T-helper 2 cell treated with Interferon-gamma antibody and Interleukin-4, amounts not matched to agents 5 μg/mL and 100 μg/mL, for 36 hours (primary cell): Measurements from ENCODE around the gene MND1.

ENCODE experiments used
- DNase-seq: peaks from one replicate; pipeline ENCODE4 v3.0.0; 2021; ENCODE audit warnings: low spot score
- H3K27ac Mint-ChIP-seq: one replicate; pipeline ENCODE4 v1.8.0; 2021; ENCODE audit warnings: mild to moderate bottlenecking, mixed read lengths
- H3K27me3 Mint-ChIP-seq: one replicate; pipeline ENCODE4 v1.8.0; 2021; ENCODE audit warnings: low read depth, mixed read lengths
- H3K36me3 Mint-ChIP-seq: one replicate; pipeline ENCODE4 v1.8.0; 2021; ENCODE audit warnings: low read depth, mixed read lengths
- H3K4me1 Mint-ChIP-seq: one replicate; pipeline ENCODE4 v1.8.0; 2021; ENCODE audit warnings: low read depth, mixed read lengths
- H3K4me3 Mint-ChIP-seq: one replicate; pipeline ENCODE4 v1.8.0; 2022; ENCODE audit warnings: mild to moderate bottlenecking, moderate library complexity, mixed read lengths
- H3K9me3 Mint-ChIP-seq: one replicate; pipeline ENCODE4 v1.8.0; 2021; ENCODE audit warnings: mixed read lengths

The MND1 gene, protein sequence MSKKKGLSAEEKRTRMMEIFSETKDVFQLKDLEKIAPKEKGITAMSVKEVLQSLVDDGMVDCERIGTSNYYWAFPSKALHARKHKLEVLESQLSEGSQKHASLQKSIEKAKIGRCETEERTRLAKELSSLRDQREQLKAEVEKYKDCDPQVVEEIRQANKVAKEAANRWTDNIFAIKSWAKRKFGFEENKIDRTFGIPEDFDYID

DNA sequence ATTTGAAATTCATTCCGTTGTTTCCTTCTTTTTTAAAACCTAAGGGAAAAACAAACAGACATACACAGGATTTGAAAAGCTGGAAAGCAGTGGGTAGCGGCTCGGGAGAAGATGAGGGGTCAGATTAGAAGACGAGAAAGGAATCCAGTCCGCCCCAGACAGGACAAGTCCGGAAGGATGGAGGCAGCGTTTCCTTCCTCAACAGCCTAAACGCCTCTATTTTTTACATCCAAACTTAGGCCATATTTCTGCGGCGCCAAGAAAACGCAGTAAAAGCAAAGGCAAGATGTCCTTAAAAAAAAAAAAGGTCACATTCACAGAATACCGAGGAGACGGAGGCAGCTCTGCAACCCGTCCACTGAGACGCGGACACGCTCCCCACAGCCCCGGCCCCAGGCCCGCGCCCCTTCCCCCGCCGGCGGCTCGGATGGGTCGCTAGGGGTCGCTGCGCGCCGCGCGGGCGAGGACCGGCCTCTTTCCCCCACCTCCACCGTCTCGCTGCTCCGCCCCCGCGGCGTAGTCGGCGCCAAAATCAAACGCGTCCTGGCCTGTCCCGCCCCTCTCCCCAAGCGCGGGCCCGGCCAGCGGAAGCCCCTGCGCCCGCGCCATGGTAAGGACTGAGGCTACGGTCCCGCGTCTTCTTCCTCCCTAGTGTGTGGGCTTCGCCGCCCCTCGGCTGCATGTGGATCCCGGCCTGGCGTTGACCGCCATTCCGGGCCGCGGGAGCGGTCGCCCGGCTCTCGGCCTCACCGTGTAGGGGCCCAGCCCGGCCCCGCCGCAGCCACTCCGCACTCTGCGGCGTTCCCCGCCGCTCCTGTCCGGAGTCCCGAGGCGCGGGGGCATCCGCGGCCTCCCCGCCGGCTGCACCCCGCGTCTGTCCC lies at the start of gene MND1:
Gene MND1 (plus strand): TSS at position 558 of the 881 bp plus-strand sequence. CDS start 50 bp downstream, at position 608.
- Mint-ChIP-seq H3K4me1 (peaks cover 39% of the 10 kb centered on the region), H3K9me3 (no peaks in the 10 kb centered on the region), H3K27ac (peak within 1 kb of the TSS; percentile 90), H3K4me3 (peak within 1 kb of the TSS; percentile 91), H3K27me3 (peaks cover 13% of the 10 kb centered on the region), H3K36me3 (peaks cover 12% of the 10 kb centered on the region)
- peak; percentile 91 for DNase-seq

DNA sequence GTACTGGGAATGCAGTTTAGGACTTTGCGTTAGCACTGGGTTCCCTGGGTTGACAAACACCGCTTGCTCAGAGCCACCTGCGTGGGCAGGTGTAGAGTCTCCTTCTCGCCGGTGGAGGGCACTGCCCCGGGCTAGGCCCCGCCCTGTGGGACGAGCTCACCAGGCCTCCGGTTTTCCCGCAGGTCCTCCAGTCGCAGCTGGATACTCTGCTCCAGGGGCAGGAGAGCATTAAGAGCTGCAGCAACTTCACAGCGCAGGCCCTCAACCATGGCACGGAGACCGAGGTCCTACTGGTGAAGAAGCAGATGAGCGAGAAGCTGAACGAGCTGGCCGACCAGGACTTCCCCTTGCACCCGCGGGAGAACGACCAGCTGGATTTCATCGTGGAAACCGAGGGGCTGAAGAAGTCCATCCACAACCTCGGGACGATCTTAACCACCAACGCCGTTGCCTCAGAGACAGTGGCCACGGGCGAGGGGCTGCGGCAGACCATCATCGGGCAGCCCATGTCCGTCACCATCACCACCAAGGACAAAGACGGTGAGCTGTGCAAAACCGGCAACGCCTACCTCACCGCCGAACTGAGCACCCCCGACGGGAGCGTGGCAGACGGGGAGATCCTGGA lies 49.2 kb upstream of the MND1 start:
- H3K27me3 Mint-ChIP-seq: no peaks in the 10 kb centered on the region
- no peak overlapping the region for H3K4me3 Mint-ChIP-seq
- peaks cover 9% of the 10 kb centered on the region for H3K9me3 Mint-ChIP-seq
- H3K27ac Mint-ChIP-seq: no peak overlapping the region
- DNase-seq: no peak
- H3K36me3 Mint-ChIP-seq: no peaks in the 10 kb centered on the region
- H3K4me1 Mint-ChIP-seq: peaks cover 3% of the 10 kb centered on the region

DNA sequence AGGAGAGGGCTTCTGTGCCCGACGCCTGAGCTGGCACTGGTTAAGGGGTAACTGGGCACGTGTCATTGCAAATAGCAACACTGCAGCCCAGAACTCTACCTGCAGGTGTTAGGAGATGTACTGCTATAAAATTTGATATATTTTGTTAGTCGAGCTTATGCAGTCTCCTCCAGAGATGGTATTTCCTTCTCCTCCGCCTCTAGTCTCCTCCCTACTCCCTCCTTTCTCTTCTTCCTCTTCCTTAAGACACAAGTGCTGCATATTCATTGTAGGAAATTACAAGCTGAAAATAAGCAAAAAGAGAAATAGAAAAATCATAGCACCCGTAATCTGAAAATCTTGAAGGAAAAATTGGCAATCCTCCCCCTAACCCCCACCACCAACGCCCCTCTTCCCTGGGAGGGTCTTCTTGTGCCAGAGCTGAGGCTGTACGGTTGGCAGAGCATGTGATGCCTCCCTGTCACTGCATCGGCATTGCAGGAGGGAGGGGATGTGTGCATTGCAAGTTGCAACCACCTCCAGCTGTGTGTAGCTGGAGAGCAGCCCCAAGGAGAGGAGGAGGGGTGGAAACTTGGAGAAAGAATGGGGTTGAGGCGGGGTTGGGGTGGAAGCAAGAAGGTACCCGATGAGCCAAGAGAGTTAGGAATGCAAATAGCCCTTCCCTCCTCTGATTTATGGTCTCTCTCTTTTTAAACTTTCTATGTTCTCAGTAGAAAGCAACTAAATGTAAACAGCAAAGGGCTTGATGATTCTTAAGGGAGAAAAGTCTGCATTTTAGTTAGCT lies 48.3 kb upstream of the MND1 start:
- Mint-ChIP-seq H3K27ac (no peak overlapping the region), H3K27me3 (no peaks in the 10 kb centered on the region), H3K36me3 (no peaks in the 10 kb centered on the region), H3K4me3 (no peak overlapping the region), H3K9me3 (peaks cover 11% of the 10 kb centered on the region), H3K4me1 (peaks cover 3% of the 10 kb centered on the region)
- no peak for DNase-seq

DNA sequence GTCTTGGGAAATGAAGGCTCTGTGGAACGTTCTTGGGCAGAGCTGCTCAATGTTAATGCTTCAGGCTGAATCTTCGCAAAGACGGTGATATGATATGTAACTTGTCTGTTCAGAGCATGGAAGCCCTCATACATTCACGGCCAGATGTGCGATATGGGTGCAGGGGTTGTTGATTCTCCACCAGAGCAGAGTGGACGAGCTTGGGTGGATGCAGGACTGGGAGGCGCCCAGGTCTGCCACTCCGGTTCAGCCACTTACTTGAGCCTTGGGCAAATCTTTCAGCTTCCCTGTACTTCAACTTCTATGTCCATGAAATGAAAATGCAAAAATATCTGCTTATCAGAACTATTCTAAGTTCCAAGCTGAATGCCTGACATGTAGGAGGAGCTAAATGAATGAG lies 47.4 kb upstream of the MND1 start:
- DNase-seq: no peak
- Mint-ChIP-seq H3K4me3 (no peak overlapping the region), H3K9me3 (peaks cover 14% of the 10 kb centered on the region), H3K27ac (no peak overlapping the region), H3K4me1 (peaks cover 3% of the 10 kb centered on the region), H3K27me3 (peaks cover 4% of the 10 kb centered on the region), H3K36me3 (no peaks in the 10 kb centered on the region)

DNA sequence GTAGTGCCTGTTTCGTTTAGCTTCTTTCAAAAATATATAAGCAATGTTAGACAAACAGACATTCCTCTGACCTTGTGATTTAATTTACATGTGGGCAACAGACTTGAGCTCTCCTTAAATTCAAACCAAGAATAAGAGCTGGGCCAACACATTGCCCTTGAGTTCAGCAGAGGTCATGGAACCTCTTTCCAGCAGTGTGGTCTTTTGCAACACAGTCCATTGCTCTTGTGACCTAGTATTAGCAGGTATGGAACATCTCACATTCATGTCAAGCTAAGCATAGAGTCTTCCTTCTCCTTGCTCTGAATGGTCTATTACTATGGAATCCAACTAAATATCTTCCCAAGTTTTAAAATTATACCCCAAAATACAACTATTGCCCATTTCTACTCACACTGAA lies 33.7 kb upstream of the MND1 start:
- Mint-ChIP-seq H3K4me3 (no peak overlapping the region), H3K27me3 (peaks cover 3% of the 10 kb centered on the region), H3K36me3 (no peaks in the 10 kb centered on the region), H3K27ac (no peak overlapping the region), H3K9me3 (no peaks in the 10 kb centered on the region), H3K4me1 (no peaks in the 10 kb centered on the region)
- DNase-seq: no peak

DNA sequence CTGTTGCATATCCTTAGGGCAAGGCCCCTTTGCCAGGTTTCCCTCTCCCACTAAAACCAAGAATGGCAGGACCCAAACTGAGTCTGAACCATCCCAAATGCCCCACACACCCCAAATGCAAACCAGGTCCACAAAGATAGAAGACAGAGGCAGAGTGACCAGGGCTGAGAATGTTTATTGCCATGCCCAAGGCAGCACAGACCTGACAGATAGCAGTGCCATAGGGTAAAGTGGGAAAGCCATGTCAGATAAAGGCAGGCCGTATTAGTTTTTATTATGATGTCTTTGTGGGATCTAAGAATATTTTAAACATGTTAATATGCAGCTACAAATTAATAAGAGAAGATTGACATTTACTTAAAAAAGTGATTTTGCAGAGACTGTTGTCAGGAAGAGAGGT lies 29.6 kb upstream of the MND1 start:
- H3K27me3 Mint-ChIP-seq: peaks cover 3% of the 10 kb centered on the region
- no peaks in the 10 kb centered on the region for H3K4me1 Mint-ChIP-seq
- H3K36me3 Mint-ChIP-seq: no peaks in the 10 kb centered on the region
- no peak overlapping the region for H3K4me3 Mint-ChIP-seq
- DNase-seq: no peak
- no peak overlapping the region for H3K27ac Mint-ChIP-seq
- no peaks in the 10 kb centered on the region for H3K9me3 Mint-ChIP-seq

DNA sequence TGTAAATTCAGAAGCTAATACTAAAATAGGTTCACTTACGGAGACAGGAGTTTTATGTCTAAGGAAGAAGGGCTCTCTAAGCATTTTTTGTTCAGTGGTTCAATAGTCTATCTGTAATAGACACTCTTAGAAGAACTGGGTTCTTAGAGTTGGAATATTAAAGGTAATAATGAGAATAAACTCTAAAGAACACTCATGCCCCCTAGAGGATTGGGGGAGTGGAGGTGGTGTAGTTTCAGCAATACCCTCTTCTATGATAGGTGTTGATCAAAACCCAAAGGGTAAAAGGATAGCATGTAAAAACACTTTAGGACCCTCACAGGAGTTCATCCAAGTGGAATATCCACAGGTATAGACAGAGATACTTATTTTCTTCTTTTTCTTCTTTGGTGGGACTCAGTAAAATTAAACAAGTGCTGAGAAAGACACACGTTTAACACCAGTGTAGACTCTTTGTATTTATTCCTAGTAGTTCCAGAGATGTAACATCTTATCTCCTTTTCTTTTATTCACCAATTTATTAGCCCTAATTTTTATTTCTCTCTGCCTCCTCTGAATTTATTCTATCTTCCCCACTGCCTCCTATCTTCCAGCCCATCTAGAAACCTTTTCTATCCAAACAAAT lies 25.7 kb upstream of the MND1 start:
- Mint-ChIP-seq H3K27me3 (peaks cover 7% of the 10 kb centered on the region), H3K27ac (no peak overlapping the region), H3K4me3 (no peak overlapping the region), H3K4me1 (no peaks in the 10 kb centered on the region), H3K36me3 (no peaks in the 10 kb centered on the region), H3K9me3 (no peaks in the 10 kb centered on the region)
- no peak for DNase-seq

DNA sequence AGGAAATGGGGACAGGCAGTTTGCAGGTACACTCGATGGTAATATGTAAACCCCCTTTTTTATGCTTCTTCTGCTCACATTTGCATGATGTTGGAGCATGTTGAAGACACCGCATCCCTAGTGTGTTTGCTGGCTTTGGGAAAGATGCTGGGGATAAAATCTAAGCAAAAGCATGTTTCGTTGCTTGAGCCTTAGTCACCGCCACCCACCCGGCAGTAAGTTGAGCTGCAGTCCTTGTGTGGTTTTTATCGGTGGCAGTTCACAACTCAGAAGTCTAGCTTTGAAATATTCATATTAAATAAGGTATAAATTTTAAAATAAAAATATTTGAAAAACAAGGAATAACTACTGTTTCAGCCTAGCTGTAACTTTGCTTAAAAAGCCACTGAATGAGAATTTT lies 21.7 kb upstream of the MND1 start:
- DNase-seq: no peak
- no peak overlapping the region for H3K27ac Mint-ChIP-seq
- H3K4me3 Mint-ChIP-seq: no peak overlapping the region
- H3K27me3 Mint-ChIP-seq: peaks cover 16% of the 10 kb centered on the region
- no peaks in the 10 kb centered on the region for H3K9me3 Mint-ChIP-seq
- H3K36me3 Mint-ChIP-seq: no peaks in the 10 kb centered on the region
- H3K4me1 Mint-ChIP-seq: no peaks in the 10 kb centered on the region

DNA sequence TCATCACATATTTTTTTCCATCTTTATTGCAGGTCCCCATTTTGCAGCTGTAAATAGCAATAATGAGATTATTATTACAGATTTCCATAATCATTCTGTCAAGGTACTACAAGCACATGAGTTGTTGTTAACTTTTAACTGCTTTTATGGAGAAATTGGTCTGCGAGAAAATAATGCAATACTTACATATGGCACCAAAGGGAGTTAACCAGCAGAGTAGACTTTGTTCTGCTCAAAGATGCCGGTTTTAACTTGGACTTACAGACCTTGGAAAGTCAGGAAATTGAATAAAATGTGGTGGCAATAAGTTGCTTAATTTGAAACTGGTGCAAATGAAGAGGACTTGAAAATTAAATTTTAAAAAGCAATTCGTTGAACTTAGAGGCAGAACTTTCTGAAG lies 20.4 kb upstream of the MND1 start:
- Mint-ChIP-seq H3K27me3 (peaks cover 18% of the 10 kb centered on the region), H3K36me3 (no peaks in the 10 kb centered on the region), H3K4me1 (no peaks in the 10 kb centered on the region), H3K27ac (no peak overlapping the region), H3K4me3 (no peak overlapping the region), H3K9me3 (no peaks in the 10 kb centered on the region)
- no peak for DNase-seq

DNA sequence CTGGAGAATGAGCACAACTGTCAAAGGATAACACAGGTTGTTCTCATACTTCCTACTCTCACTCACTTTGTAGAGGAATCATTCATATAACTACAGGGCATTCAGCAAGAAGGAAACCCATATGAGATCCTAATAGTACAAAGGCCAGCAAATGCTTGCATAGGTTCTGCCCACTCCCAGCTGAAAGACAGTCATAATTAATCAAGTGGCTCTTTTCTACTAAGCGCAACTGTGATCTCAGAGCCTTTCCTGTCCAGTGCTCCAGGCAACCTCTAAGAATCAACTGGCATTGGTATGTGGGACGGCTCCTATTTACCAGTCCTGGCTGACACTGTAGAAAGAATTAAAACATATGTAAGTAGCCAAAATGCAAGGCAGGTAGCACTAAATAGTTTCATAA lies 18.9 kb upstream of the MND1 start:
- Mint-ChIP-seq H3K36me3 (no peaks in the 10 kb centered on the region), H3K27ac (no peak overlapping the region), H3K4me1 (no peaks in the 10 kb centered on the region), H3K4me3 (no peak overlapping the region), H3K9me3 (no peaks in the 10 kb centered on the region), H3K27me3 (peaks cover 18% of the 10 kb centered on the region)
- no peak for DNase-seq

DNA sequence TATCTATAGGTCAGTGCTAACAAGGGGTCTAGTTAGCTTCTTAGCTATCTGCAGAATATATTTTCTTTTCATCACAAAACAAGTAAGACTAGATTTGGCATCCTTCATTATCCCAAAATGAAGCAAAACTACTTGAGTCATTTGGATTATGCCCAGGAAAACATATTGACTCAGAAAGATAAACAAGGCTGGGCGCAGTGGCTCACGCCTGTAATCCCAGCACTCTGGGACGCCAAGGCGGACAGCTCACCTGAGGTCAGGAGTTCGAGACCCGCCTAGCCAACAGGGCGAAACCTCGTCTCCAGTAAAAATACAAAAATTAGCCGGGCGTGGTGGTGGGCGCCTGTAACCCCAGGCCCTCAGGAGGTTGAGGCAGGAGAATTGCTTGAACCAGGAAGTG lies 18.0 kb upstream of the MND1 start:
- Mint-ChIP-seq H3K4me1 (no peaks in the 10 kb centered on the region), H3K9me3 (no peaks in the 10 kb centered on the region), H3K36me3 (no peaks in the 10 kb centered on the region), H3K4me3 (no peak overlapping the region), H3K27ac (no peak overlapping the region), H3K27me3 (peaks cover 19% of the 10 kb centered on the region)
- no peak for DNase-seq

DNA sequence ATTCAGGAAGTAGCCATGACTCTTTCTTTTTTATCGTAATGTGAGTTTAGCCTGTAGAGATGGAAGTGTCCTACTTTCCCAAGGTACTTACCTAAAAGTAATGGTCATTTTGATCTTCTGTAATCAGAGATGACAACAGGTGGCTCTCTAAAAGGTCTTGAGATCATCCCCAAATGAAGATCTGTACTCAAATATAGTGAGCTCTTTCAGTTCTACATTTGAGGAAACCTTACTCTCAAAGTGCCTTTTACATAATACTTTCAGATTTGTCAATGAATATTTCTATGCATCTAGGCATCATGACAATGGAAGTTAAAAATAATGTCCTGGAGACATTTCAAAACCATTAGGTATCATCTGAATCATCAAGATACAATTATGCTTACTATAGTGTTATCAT lies 17.2 kb upstream of the MND1 start:
- Mint-ChIP-seq H3K9me3 (no peaks in the 10 kb centered on the region), H3K27me3 (peaks cover 15% of the 10 kb centered on the region), H3K36me3 (no peaks in the 10 kb centered on the region), H3K4me1 (no peaks in the 10 kb centered on the region), H3K4me3 (no peak overlapping the region), H3K27ac (no peak overlapping the region)
- no peak for DNase-seq

DNA sequence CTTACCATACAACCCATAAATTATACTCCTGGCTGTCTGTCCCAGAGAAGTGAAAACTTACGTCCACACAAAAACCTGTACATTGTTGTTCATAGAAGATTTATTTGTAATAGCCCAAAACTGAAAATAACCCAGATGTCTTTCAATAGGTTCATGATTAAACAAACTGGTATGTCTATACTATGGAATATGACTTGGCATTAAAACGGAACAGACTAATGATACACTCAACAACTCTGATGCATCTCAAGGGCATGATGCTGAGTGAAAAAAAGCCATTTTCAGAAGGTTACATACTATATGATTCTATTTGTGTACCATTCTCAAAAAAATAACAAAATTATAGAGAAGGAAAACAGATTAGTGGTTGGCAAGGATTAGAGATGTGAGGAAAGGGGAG lies 11.6 kb upstream of the MND1 start:
- H3K36me3 Mint-ChIP-seq: no peaks in the 10 kb centered on the region
- no peak for DNase-seq
- H3K27me3 Mint-ChIP-seq: peaks cover 13% of the 10 kb centered on the region
- no peak overlapping the region for H3K27ac Mint-ChIP-seq
- no peak overlapping the region for H3K4me3 Mint-ChIP-seq
- no peaks in the 10 kb centered on the region for H3K9me3 Mint-ChIP-seq
- H3K4me1 Mint-ChIP-seq: peaks cover 5% of the 10 kb centered on the region
